CD4-positive, alpha-beta T cell (primary cell): ENCODE measurements around the gene MECR. TPM values are rescaled to one million over a fixed set of nuclear protein-coding genes. Genes with fewer than 3 reads are reported as not detected.
A peak's percentile ranks its signal among the peaks of the same experiment; 100 is the strongest.
"Not testable (repeated sequence)": the region's sequence is repeated elsewhere in the genome, so short reads cannot be mapped to it uniquely, and the experiment has no call there.

Source experiments
- ATAC-seq: fragments of 200-7000 bp; cut with Tn5 transposase; one replicate; pipeline ENCODE4 v1.10.0; 2022; ENCODE audit warnings: mild to moderate bottlenecking; ENCODE audit not compliant: poor library complexity
- CTCF ChIA-PET: fragments of 350-600 bp; sonication (Branson Sonifier 250); formaldehyde crosslinking; loops from one replicate; lab custom pipeline; 2021; ENCODE audit warnings: antibody characterized with exemption, inconsistent platforms; lab: Charles Lee
- POLR2A ChIA-PET: fragments of 350-600 bp; sonication (Branson Sonifier 250); formaldehyde crosslinking; loops from one replicate; lab custom pipeline; 2021; ENCODE audit warnings: antibody characterized with exemption, inconsistent platforms; lab: Charles Lee
- DNase-seq, 14 experiments: peaks; one replicate each; pipeline ENCODE4 v3.0.0-alpha.2; 2013 to 2020; ENCODE audit warnings: mixed read lengths in 2 of 14
- H3K27ac ChIP-seq, 2 donors: one replicate each; pipeline versions ENCODE4 v1.5.1 to v1.7.0; 2013; ENCODE audit warnings: low read length in 2 of 2, low read depth in 1 of 2, mild to moderate bottlenecking in 1 of 2
- H3K27me3 ChIP-seq, 2 experiments: 1 replicate in 1 of 2; 2 replicates in 1 of 2; pipeline versions ENCODE4 v1.6.1 to v1.7.0; 2013; ENCODE audit warnings: low read length in 2 of 2, control low read depth in 1 of 2, mild to moderate bottlenecking in 1 of 2, moderate library complexity in 1 of 2; ENCODE audit not compliant: insufficient read depth in 2 of 2, control insufficient read depth in 1 of 2
- H3K36me3 ChIP-seq: one replicate; pipeline ENCODE4 v1.6.1; 2013; ENCODE audit warnings: low read length, control low read depth; ENCODE audit not compliant: insufficient read depth
- H3K4me1 ChIP-seq: one replicate; pipeline ENCODE4 v1.6.1; 2013; ENCODE audit warnings: low read length, control low read depth; ENCODE audit not compliant: insufficient read depth
- H3K4me3 ChIP-seq: one replicate; pipeline ENCODE4 v1.5.1; 2013; ENCODE audit warnings: mild to moderate bottlenecking, low read length, moderate library complexity
- H3K9me3 ChIP-seq, 2 experiments: 1 replicate in 1 of 2; 2 replicates in 1 of 2; pipeline versions ENCODE4 v1.6.1 to v1.7.0; 2013; ENCODE audit warnings: low read length in 2 of 2, mild to moderate bottlenecking in 2 of 2, control low read depth in 1 of 2, moderate library complexity in 1 of 2; ENCODE audit not compliant: control insufficient read depth in 1 of 2, insufficient read depth in 1 of 2
- H3K27ac Mint-ChIP-seq: one replicate; pipeline ENCODE4 v1.8.0; 2020; ENCODE audit warnings: mixed read lengths
- H3K27me3 Mint-ChIP-seq: one replicate; pipeline ENCODE4 v1.8.0; 2021; ENCODE audit warnings: mixed read lengths
- H3K36me3 Mint-ChIP-seq: one replicate; pipeline ENCODE4 v1.8.0; 2021; ENCODE audit warnings: low read depth, mixed read lengths
- H3K4me1 Mint-ChIP-seq: one replicate; pipeline ENCODE4 v1.8.0; 2021; ENCODE audit warnings: low read depth, mixed read lengths
- H3K4me3 Mint-ChIP-seq: one replicate; pipeline ENCODE4 v1.8.0; 2020; ENCODE audit warnings: mild to moderate bottlenecking, mixed read lengths
- H3K9me3 Mint-ChIP-seq: one replicate; pipeline ENCODE4 v1.8.0; 2020; ENCODE audit warnings: mixed read lengths
- CTCF ChIP-seq: fragments of 200-600 bp; IDR thresholded peaks from one replicate; pipeline ENCODE4 v1.8.0; 2022; ENCODE audit warnings: antibody characterized with exemption, mild to moderate bottlenecking
- intact Hi-C, 2 experiments: fragments of 100-400 bp; cut with DNase I in 1 of 2; cut with micrococcal nuclease in 1 of 2; formaldehyde crosslinking; loops; one replicate each; pipeline versions ENCODE4 v1.15.1 to v1.9.0; 2023 to 2025; cut with DNase I, micrococcal nuclease
- total RNA-seq, 174 experiments: library from RNA in 2 of 174; stranded (reverse) in 2 of 174; gene quantifications; one replicate each; pipeline ENCODE4 v1.2.3 and lab custom pipeline; 2021 to 2026

The MECR gene
- total RNA-seq, 2 experiments from 2014 or later, result 5.5 to 6.6 TPM

GRCh38 chr1:29235955-29236711 is 5.4 kb upstream of the MECR start, which contains the start of gene PTPRU:
TSS of gene PTPRU (plus strand) at chr1:29236522. CDS start at chr1:29236645, 123 bp downstream.
- H3K36me3 Mint-ChIP-seq, result no peaks in the 10 kb centered on the region
- TF ChIP-seq CTCF, result peak; percentile 62
- peak; percentile 88 for ATAC-seq
- H3K27ac Mint-ChIP-seq, result peak within 1 kb of the TSS; percentile 25
- H3K4me1 ChIP-seq, result peaks cover 26% of the 10 kb centered on the region
- peak; percentile 39 to 89 (median 77) for DNase-seq
- H3K4me3 ChIP-seq, result peak within 1 kb of the TSS; percentile 39
- peaks cover 28% of the 10 kb centered on the region for H3K4me1 Mint-ChIP-seq
- H3K27ac ChIP-seq, result no peak within 1 kb of the TSS
- ChIA-PET CTCF (interaction anchor here (1.2 to 1.6 kb wide), 3 partner anchors 54 to 1144 kb away, joined by 3 to 9 read pairs (median 3); partner anchors contain the start of gene SRSF4), POLR2A (interaction anchor here (1.0 kb wide), 1 partner anchor 1144 kb away, joined by 4 read pairs; no protein-coding TSS in a partner anchor)
- H3K9me3 ChIP-seq, result no peaks in the 10 kb centered on the region
- peak within 1 kb of the TSS; percentile 82 for H3K4me3 Mint-ChIP-seq
- intact Hi-C loops, result loop anchor here (1.0 to 10.0 kb wide), 7 partner anchors 613 to 1689 kb away; no protein-coding TSS in a partner anchor
- H3K9me3 Mint-ChIP-seq, result no peaks in the 10 kb centered on the region
- peaks cover 57% of the 10 kb centered on the region for H3K27me3 Mint-ChIP-seq
- H3K27me3 ChIP-seq, result peaks cover 34 to 48% of the 10 kb centered on the region in 2 experiments
- no peaks in the 10 kb centered on the region for H3K36me3 ChIP-seq

- intact Hi-C loops, result loop anchor here in 1 of 2 experiments (5.0 to 10.0 kb wide), 2 partner anchors 1482 to 1690 kb away; no protein-coding TSS in a partner anchor
- peaks cover 29 to 39% of the 10 kb centered on the region in 2 experiments for H3K27me3 ChIP-seq
- H3K4me3 ChIP-seq, H3K9me3 Mint-ChIP-seq, H3K36me3 Mint-ChIP-seq, POLR2A ChIA-PET, ATAC-seq, H3K9me3 ChIP-seq, DNase-seq, H3K36me3 ChIP-seq, H3K27ac ChIP-seq, H3K27ac Mint-ChIP-seq: not testable (repeated sequence)
- H3K4me1 ChIP-seq, result peaks cover 37% of the 10 kb centered on the region
- CTCF ChIA-PET, result interaction anchor here (1.8 kb wide), 1 partner anchor 1145 kb away, joined by 5 read pairs; no protein-coding TSS in a partner anchor
- peaks cover 41% of the 10 kb centered on the region for H3K4me1 Mint-ChIP-seq
- peak overlapping the region; percentile 0 for H3K4me3 Mint-ChIP-seq
- H3K27me3 Mint-ChIP-seq, result peaks cover 47% of the 10 kb centered on the region
Observed at GRCh38 chr1:29234881-29235280, 4.1 kb upstream of the MECR start.

GRCh38 chr1:29234471-29234870 is 3.7 kb upstream of the MECR start:
- H3K27ac ChIP-seq, result no peak overlapping the region
- peak overlapping the region; percentile 31 for H3K4me3 Mint-ChIP-seq
- H3K9me3 ChIP-seq, result no peaks in the 10 kb centered on the region
- no peak overlapping the region for H3K27ac Mint-ChIP-seq
- ATAC-seq (no peak), DNase-seq (no peak)
- no peak for TF ChIP-seq CTCF
- H3K4me1 Mint-ChIP-seq, result peaks cover 45% of the 10 kb centered on the region
- H3K4me1 ChIP-seq, result peaks cover 40% of the 10 kb centered on the region
- peaks cover 27 to 35% of the 10 kb centered on the region in 2 experiments for H3K27me3 ChIP-seq
- H3K36me3 Mint-ChIP-seq, result peaks cover 5% of the 10 kb centered on the region
- ChIA-PET CTCF (interaction anchor here (1.8 kb wide), 1 partner anchor 1146 kb away, joined by 5 read pairs; no protein-coding TSS in a partner anchor), POLR2A (no interaction called here)
- H3K27me3 Mint-ChIP-seq, result peaks cover 43% of the 10 kb centered on the region
- intact Hi-C loops, result loop anchor here in 1 of 2 experiments (10.0 kb wide), 1 partner anchor 1690 kb away; no protein-coding TSS in a partner anchor
- H3K9me3 Mint-ChIP-seq, result no peaks in the 10 kb centered on the region
- H3K4me3 ChIP-seq, result no peak overlapping the region
- H3K36me3 ChIP-seq, result no peaks in the 10 kb centered on the region
